Lower lobe of right lung (tissue), 2 donors: ENCODE data around the gene DLX4. TPM values are rescaled to one million over a fixed set of nuclear protein-coding genes. Genes with fewer than 3 reads are reported as not detected.

Experiments
- ATAC-seq, 2 donors: fragments of 200-7000 bp; cut with Tn5 transposase; one replicate each; pipeline ENCODE4 v1.9.1; 2020 to 2022; ENCODE audit warnings: mild to moderate bottlenecking in 2 of 2, moderate library complexity in 2 of 2
- DNase-seq: peaks from one replicate; pipeline ENCODE4 v3.0.0-alpha.2; 2020
- H3K27ac ChIP-seq: fragments of 200-600 bp; one replicate; pipeline ENCODE4 v1.8.0; 2022
- H3K27me3 ChIP-seq: fragments of 200-600 bp; one replicate; pipeline ENCODE4 v1.8.0; 2022; ENCODE audit warnings: low read depth
- H3K36me3 ChIP-seq: fragments of 200-600 bp; one replicate; pipeline ENCODE4 v1.8.0; 2022; ENCODE audit warnings: mild to moderate bottlenecking
- H3K4me1 ChIP-seq: fragments of 200-600 bp; one replicate; pipeline ENCODE4 v1.8.0; 2022
- H3K4me3 ChIP-seq: fragments of 200-600 bp; one replicate; pipeline ENCODE4 v1.8.0; 2022; ENCODE audit warnings: mild to moderate bottlenecking
- H3K9me3 ChIP-seq: fragments of 200-600 bp; one replicate; pipeline ENCODE4 v1.8.0; 2022
- intact Hi-C: fragments of 100-400 bp; cut with DNase I; formaldehyde crosslinking; loops from one replicate; pipeline ENCODE4 v1.11.0; 2022
- total RNA-seq: library from RNA; stranded (reverse); fragmentation: NEBNext Ultra II Directional; extraction: Animal tissue kit (Norgen Biotek cat#: 25700); gene quantifications from one replicate; pipeline ENCODE4 v1.2.1, GENCODE V29; 2021
- TF ChIP-seq, protein P1 (sequence below): fragments of 200-600 bp; IDR thresholded peaks from one replicate; pipeline ENCODE4 v1.8.0; 2022; ENCODE audit warnings: antibody characterized with exemption, mild to moderate bottlenecking
- donor health status: DM: no; HTN: yes; CAD: no; lungs with severe emphysema.

DLX4 gene
- total RNA-seq, 1 donor from 2014 or later, result 3.0 TPM

DNA sequence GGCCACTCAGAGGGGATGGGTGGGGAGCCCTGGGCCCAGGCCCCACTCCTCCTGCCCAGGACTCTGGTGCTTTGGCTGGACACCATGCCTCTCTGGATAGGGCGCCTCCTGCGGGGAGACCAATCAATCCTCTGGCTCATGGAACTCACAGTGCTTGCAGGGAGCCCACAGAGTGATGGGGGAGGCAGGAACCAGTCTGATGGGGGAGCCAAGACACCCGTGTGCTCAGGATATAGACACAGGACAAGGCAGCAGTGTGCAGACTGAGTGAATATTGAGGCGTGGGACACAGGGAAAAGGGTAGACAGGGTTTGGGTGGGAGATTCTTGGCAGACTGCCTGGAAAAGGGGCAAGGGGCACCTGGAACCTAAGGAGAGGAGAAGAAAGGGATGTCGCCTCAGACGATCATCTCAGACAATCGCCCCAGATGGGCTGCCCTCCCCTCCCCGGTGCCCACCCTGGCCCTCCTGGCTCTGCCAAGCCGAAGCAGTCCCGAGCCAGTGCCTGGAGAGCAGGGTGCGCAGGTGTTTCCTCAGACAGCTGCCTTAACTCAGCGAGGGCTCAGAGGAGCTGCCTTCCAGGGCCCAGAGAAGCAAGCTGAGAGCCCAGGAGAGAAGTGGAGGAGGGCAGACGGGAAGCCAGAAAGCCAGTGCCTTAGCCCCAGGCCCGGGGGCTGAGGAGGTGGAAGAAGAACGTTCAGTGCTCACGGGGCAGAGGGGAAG is 37.4 kb upstream of the DLX4 start:
- Histone ChIP-seq H3K36me3 (no peaks in the 10 kb centered on the region), H3K27ac (no peak overlapping the region), H3K27me3 (peaks cover 41% of the 10 kb centered on the region), H3K4me1 (no peaks in the 10 kb centered on the region), H3K4me3 (no peak overlapping the region), H3K9me3 (no peaks in the 10 kb centered on the region)
- TF ChIP-seq, protein P1, sequence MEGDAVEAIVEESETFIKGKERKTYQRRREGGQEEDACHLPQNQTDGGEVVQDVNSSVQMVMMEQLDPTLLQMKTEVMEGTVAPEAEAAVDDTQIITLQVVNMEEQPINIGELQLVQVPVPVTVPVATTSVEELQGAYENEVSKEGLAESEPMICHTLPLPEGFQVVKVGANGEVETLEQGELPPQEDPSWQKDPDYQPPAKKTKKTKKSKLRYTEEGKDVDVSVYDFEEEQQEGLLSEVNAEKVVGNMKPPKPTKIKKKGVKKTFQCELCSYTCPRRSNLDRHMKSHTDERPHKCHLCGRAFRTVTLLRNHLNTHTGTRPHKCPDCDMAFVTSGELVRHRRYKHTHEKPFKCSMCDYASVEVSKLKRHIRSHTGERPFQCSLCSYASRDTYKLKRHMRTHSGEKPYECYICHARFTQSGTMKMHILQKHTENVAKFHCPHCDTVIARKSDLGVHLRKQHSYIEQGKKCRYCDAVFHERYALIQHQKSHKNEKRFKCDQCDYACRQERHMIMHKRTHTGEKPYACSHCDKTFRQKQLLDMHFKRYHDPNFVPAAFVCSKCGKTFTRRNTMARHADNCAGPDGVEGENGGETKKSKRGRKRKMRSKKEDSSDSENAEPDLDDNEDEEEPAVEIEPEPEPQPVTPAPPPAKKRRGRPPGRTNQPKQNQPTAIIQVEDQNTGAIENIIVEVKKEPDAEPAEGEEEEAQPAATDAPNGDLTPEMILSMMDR, result no peak
- intact Hi-C loops, result no loop called here
- ATAC-seq (no peak), DNase-seq (no peak)

- H3K36me3 ChIP-seq, result no peaks in the 10 kb centered on the region
- peaks cover 40% of the 10 kb centered on the region for H3K27me3 ChIP-seq
- DNase-seq (no peak), ATAC-seq (no peak)
- H3K27ac ChIP-seq, result no peak overlapping the region
- intact Hi-C loops, result no loop called here
- H3K4me3 ChIP-seq, result no peak overlapping the region
- H3K9me3 ChIP-seq, result no peaks in the 10 kb centered on the region
- no peaks in the 10 kb centered on the region for H3K4me1 ChIP-seq
- TF ChIP-seq, protein P1, result no peak
Observed at GRCh38 chr17:49932138-49932723, 36.8 kb upstream of the DLX4 start.

GRCh38 chr17:49932901-49933300 is 36.1 kb upstream of the DLX4 start:
- intact Hi-C loops, result no loop called here
- H3K9me3 ChIP-seq, result no peaks in the 10 kb centered on the region
- H3K4me3 ChIP-seq, result no peak overlapping the region
- DNase-seq, result no peak
- peaks cover 33% of the 10 kb centered on the region for H3K27me3 ChIP-seq
- no peak overlapping the region for H3K27ac ChIP-seq
- TF ChIP-seq, protein P1, result no peak
- H3K36me3 ChIP-seq, result no peaks in the 10 kb centered on the region
- no peak for ATAC-seq
- no peaks in the 10 kb centered on the region for H3K4me1 ChIP-seq

DNA sequence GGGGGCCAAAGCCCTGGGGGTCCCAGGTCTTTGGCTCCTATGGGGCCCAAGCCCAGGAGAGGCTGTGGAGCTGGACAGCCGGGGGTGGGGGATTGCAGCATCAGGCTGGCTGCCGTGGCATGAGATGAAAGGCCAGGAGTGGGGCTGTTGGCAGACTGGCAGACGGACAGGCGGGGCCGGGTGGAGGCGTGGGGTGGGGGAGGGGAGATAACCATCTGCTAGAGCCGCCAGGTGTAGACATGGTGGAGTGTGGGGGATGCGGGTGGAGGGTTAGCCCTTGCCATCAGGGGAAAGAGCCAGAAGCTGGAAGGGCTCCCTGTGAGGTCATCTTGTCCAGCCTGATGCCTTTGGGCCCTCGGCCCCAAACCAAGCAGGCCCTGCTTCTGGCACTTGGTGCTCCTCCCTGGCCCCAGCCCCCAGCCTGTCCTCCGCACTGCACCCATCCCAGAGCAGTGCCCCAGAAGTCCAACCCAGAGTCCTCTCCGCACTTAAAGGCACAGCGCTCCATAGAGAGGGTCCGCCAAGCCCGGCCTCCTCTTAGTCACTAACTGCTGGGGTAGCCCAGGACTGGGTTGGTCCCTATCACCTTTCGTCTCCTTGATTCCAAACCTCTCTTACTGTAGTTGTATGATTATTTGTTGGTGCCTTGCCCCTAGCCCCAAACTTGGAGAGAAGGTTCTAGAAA is 33.3 kb upstream of the DLX4 start:
- Histone ChIP-seq H3K36me3 (no peaks in the 10 kb centered on the region), H3K27ac (no peak overlapping the region), H3K27me3 (peaks cover 28% of the 10 kb centered on the region), H3K4me3 (no peak overlapping the region), H3K9me3 (no peaks in the 10 kb centered on the region), H3K4me1 (no peaks in the 10 kb centered on the region)
- TF ChIP-seq, protein P1, result no peak
- DNase-seq, result no peak
- intact Hi-C loops, result no loop called here
- no peak for ATAC-seq

DNA sequence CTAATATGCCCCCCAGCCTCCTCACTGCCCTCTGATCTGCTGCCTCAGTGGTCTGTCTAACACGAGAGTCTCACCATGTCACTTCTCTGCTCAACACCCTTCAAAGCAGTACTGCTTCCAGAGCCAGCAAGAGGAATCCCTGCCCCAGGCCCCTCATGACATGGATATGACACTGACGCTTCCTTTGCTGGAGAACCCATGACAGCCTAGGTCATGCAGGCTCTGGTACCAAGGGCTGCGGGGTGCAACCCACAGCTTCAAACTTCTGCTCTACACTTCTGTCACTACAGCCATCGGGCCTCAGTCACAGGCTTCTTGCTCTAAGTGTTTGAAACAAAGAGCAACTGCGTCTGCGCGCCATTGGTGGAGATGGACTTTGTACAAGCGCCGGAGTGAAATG is 32.6 kb upstream of the DLX4 start:
- peaks cover 21% of the 10 kb centered on the region for H3K27me3 ChIP-seq
- no peaks in the 10 kb centered on the region for H3K4me1 ChIP-seq
- ATAC-seq, result no peak
- DNase-seq, result no peak
- H3K4me3 ChIP-seq, result no peak overlapping the region
- TF ChIP-seq, protein P1, result no peak
- intact Hi-C loops, result no loop called here
- H3K36me3 ChIP-seq, result no peaks in the 10 kb centered on the region
- H3K9me3 ChIP-seq, result no peaks in the 10 kb centered on the region
- no peak overlapping the region for H3K27ac ChIP-seq
